T-helper 1 cell treated with Interleukin-12 subunit alpha and Interleukin-12 subunit beta and Interleukin-4 antibody, amounts not matched to agents 30 ng/mL and 1 ng/mL, for 36 hours (primary cell): ENCODE data around the gene EIF2A. TPM values are rescaled to one million over a fixed set of nuclear protein-coding genes. Genes with fewer than 3 reads are reported as not detected.

ENCODE experiments used
- intact Hi-C: fragments of 100-400 bp; cut with micrococcal nuclease; formaldehyde crosslinking; loops from one replicate; pipeline ENCODE4 v1.15.1; 2024
- total RNA-seq: library from RNA; stranded (reverse); gene quantifications from 2 replicates; pipeline ENCODE4 v1.2.3, GENCODE V29; 2022

Gene EIF2A
- total RNA-seq, 1 donor from 2014 or later = 93.0 TPM

GRCh38 chr3:150627557-150627956 lies 81.0 kb downstream of the EIF2A start:
- intact Hi-C loops = no loop called here

GRCh38 chr3:150631515-150632221 lies 85.1 kb downstream of the EIF2A start:
- intact Hi-C loops = no loop called here

- intact Hi-C loops = loop anchor here (1.0 kb wide), 1 partner anchor 68 kb away; the partner anchor contains the start of gene ERICH6
Measured at GRCh38 chr3:150635076-150635475, 88.5 kb downstream of the EIF2A start.

- intact Hi-C loops = loop anchor here (1.0 kb wide), 1 partner anchor 68 kb away; the partner anchor contains the start of gene ERICH6
Measured at GRCh38 chr3:150635526-150635925, 88.9 kb downstream of the EIF2A start.

Other genes with a start within 250 kb of the EIF2A start
- 17.9 and 18.1 TPM in 2 replicates for gene TSC22D2, start 138.5 kb upstream of the EIF2A start, total RNA-seq
- 81.8 and 88.2 TPM in 2 replicates for gene SERP1, start 291 bp upstream of the EIF2A start, total RNA-seq
- 131 TPM in 2 replicates for gene SELENOT, start 56.5 kb downstream of the EIF2A start, total RNA-seq
- gene ERICH6, start 157.1 kb downstream of the EIF2A start, total RNA-seq = not detected in 2 replicates
- 45.9 and 51.6 TPM in 2 replicates for gene SIAH2, start 216.4 kb downstream of the EIF2A start, total RNA-seq